ENCODE results near the gene HNRNPU. TPM values are rescaled to one million over a fixed set of nuclear protein-coding genes. Genes with fewer than 3 reads are reported as not detected.
A peak's percentile ranks its signal among the peaks of the same experiment; 100 is the strongest.

HNRNPU gene
- total and polyA plus RNA-seq, 8 donors = 59.1 to 157 (median 112) TPM

DNA sequence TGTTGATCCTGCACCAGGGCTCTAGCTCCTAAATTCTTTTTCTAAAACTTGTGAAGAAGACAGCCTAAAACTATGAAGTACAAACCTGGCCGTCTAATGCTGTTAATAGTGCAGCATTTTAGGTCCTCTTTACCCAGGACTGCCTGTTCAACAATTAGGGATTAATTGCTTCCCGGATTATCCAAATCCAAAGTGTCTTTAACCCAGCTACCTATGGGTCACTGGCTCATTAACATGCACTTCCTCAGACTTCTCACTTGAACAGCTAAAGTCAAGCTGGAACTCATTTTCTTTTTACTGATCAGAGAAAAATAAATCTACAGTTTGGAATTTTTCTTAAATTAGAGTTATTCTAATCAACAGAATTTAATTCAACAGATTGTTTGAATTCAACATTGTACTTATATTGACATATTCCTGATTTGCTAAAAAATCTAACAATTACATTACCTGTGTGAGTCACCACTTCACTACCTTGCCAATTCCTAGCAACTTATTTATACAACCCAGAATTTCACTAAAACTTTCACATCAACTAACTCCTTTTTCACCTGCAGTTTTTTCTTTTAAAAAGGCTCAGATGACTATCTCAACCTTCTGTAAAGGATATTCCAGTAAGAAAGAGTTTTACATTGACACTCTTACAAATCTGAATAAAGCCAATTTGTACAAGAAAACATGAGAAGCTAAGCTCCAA, 3.3 kb downstream of the HNRNPU start:
- DNase-seq (no peak), ATAC-seq (no peak), FAIRE-seq (no peak)
- Histone ChIP-seq H3K4me1 (peaks cover 19 to 40% (median 30%) of the 10 kb centered on the region in 3 donors), H3K4me3 (peak overlapping the region in 3 of 4 donors; percentile 96 to 99 (median 98)), H3K27ac (peak overlapping the region in 1 of 4 donors; percentile 100), H3K9me3 (no peaks in the 10 kb centered on the region), H3K27me3 (no peaks in the 10 kb centered on the region), H3K36me3 (peaks cover 11 to 43% (median 32%) of the 10 kb centered on the region in 3 donors)
- intact Hi-C loops (cut with DNase I) = loop anchor here in 1 of 3 donors (2.0 kb wide), 1 partner anchor 22 kb away; no protein-coding TSS in a partner anchor
- WGBS, 2 donors = 0 to 2% methylated on average over 2 of the region's 2 CpGs
- TF ChIP-seq, protein P1, sequence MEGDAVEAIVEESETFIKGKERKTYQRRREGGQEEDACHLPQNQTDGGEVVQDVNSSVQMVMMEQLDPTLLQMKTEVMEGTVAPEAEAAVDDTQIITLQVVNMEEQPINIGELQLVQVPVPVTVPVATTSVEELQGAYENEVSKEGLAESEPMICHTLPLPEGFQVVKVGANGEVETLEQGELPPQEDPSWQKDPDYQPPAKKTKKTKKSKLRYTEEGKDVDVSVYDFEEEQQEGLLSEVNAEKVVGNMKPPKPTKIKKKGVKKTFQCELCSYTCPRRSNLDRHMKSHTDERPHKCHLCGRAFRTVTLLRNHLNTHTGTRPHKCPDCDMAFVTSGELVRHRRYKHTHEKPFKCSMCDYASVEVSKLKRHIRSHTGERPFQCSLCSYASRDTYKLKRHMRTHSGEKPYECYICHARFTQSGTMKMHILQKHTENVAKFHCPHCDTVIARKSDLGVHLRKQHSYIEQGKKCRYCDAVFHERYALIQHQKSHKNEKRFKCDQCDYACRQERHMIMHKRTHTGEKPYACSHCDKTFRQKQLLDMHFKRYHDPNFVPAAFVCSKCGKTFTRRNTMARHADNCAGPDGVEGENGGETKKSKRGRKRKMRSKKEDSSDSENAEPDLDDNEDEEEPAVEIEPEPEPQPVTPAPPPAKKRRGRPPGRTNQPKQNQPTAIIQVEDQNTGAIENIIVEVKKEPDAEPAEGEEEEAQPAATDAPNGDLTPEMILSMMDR (IDR thresholded peaks at IDR 0.05) = no peak

DNA sequence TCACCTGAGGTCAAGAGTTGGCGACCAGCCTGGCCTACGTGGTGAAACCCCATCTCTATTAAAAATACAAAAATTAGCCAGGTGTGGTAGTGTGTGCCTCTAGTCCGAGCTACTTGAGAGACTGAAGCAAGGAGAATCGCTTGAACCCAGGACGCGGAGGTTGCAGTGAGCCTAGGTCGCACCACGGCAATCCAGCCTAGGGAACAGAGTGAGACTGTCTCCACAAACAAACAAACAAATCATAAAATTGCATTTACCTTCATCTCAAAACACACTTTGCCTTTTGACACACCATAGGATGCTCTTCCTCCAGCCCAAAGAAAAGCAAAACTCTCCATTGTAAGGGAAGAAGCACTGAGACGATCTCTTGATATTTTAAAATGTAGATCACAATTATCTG, 4.3 kb downstream of the HNRNPU start:
- intact Hi-C loops (cut with DNase I) = loop anchor here in 1 of 3 donors (2.0 kb wide), 1 partner anchor 21 kb away; no protein-coding TSS in a partner anchor
- DNase-seq (no peak), ATAC-seq (no peak), FAIRE-seq (no peak)
- Histone ChIP-seq H3K27me3 (no peaks in the 10 kb centered on the region), H3K36me3 (peaks cover 16 to 53% (median 42%) of the 10 kb centered on the region in 3 donors), H3K27ac (no peak overlapping the region), H3K4me3 (peak overlapping the region in 2 of 4 donors; percentile 98 to 99), H3K9me3 (no peaks in the 10 kb centered on the region), H3K4me1 (peaks cover 19 to 41% (median 23%) of the 10 kb centered on the region in 3 donors)
- WGBS, 2 donors = 46 to 58% methylated on average over 9 of the region's 9 CpGs
- TF ChIP-seq, protein P1 (IDR thresholded peaks at IDR 0.05) = no peak

DNA sequence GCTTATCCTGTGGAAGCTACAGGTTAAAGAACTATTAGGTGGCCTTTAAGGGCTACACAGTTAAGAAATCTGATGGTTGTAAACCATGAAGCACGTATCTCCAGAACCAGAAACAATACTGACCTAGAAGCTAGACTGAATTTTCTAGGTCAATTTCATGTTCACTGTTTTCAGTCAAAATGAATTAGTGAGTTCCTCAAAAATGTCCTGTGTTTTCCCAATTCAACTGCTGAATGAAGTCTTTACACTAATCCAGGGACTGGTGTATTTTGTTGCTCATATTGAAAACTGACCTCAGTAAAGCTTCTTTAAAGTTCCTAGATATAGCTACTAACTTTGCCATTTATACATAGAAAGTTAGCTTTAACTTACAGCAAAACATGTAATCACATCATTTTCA, 6.0 kb downstream of the HNRNPU start:
- ATAC-seq (no peak), DNase-seq (no peak), FAIRE-seq (no peak)
- 72 to 87% methylated on average over 1 of the region's 1 CpG for WGBS, 2 donors
- H3K27me3 ChIP-seq = no peaks in the 10 kb centered on the region
- peaks cover 19 to 47% (median 23%) of the 10 kb centered on the region in 3 donors for H3K4me1 ChIP-seq
- no peak overlapping the region for H3K4me3 ChIP-seq
- peaks cover 16 to 69% (median 42%) of the 10 kb centered on the region in 3 donors for H3K36me3 ChIP-seq
- no peak overlapping the region for H3K27ac ChIP-seq
- intact Hi-C loops (cut with DNase I) = no loop called here
- H3K9me3 ChIP-seq = no peaks in the 10 kb centered on the region
- TF ChIP-seq, protein P1 (IDR thresholded peaks at IDR 0.05) = no peak

DNA sequence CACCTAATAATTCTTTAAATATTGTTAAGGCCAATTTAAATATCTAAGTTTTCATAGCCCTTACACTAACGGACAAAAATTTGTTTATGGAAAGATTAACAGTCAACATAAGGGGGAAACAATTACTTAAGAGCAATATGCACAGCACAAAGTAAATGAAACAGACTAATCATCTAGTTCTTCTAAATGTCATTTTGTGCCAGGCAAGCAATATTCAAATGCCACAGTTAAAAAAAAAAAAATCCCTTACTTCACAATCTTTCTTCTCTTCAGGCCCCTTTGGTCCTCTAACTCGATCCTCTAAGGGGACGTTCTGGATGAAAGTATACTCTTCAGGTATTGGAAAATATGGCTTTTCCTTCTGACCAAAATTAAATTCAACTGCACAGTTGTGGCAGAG, 6.6 kb downstream of the HNRNPU start:
- peaks cover 16 to 72% (median 42%) of the 10 kb centered on the region in 3 donors for H3K36me3 ChIP-seq
- H3K4me1 ChIP-seq = peaks cover 19 to 47% (median 23%) of the 10 kb centered on the region in 3 donors

More for the DNA sequence above, 6.6 kb downstream of the HNRNPU start:
- intact Hi-C loops (cut with DNase I) = no loop called here
- WGBS, 2 donors = 73 to 74% methylated on average over 3 of the region's 3 CpGs
- no peaks in the 10 kb centered on the region for H3K27me3 ChIP-seq
- no peak for FAIRE-seq
- no peaks in the 10 kb centered on the region for H3K9me3 ChIP-seq
- no peak overlapping the region for H3K4me3 ChIP-seq
- TF ChIP-seq, protein P1 (IDR thresholded peaks at IDR 0.05) = no peak
- DNase-seq = no peak
- ATAC-seq = no peak
- H3K27ac ChIP-seq = no peak overlapping the region
